ENCODE measurements around the gene UFSP1.
A peak's percentile ranks its signal among the peaks of the same experiment; 100 is the strongest.

Gene UFSP1

DNA sequence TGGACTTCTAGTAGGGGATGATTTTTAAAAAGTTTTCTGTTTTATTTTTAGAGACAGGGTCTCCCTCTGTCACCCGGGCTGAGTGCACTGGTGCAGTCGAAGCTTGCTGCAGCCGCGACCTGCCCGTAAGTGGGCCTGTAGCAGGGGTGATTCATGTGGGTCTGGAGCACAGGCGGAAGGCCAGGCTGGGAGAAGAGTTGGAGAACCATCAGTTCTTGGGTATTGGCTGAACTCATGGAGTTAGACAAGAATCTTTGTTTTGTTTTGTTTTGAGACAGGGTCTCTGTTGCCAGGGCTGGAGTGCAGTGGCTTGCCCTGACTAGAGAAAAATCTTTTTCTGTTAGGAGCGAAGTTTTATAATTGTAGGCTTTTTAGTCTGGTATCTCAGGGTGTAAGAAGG is 8.9 kb downstream of the UFSP1 start:
- DNase-seq (ENCODE audit: low read depth), result no peak

DNA sequence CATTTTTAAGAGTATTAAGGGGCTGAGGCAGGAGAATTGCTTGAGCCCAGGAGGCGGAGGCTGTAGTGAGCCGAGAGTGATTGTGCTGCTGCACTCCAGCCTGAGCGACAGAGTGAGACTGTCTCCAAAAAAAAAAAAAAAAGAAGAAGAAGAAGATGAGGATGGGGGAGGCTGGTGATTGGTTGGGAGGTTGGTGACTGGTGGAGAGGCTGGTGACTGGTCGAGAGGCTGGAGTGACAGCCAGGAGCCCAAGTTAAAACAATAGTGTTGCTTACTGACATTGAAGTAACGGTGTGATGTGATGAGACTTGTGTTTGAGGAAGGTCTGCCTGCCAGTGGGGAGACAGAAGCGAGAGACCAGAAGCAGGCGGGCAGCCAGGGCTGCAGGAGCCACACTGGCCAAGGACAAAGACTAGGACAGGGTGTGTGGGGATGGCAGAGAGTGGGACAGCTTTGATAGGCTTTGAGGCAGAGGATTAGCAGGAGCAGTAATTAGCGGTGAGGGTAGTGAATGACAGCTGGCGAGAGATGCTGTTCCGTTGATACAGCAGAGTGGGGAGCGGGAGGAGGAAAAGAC is 9.7 kb downstream of the UFSP1 start:
- no peak for DNase-seq (ENCODE audit: low read depth)

DNA sequence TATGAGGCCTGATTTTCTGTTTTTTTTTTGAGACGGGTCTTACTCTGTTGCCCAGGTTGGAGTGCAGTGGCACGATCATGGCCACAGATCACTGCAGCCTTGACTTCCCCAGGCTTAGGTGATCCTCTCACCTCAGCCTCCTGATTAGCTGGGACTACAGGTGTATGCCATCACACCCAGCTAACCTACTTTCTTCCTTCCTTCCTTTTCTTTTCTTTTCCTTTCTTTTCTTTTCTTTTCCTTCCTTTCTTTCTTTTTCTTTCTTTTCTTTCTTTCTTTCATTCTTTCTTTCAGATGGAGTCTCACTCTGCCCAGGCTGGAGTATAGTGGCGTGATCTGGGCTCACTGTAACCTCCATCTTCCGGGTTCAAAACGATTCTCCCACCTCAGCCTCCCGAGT is 10.8 kb downstream of the UFSP1 start:
- no peak for DNase-seq (ENCODE audit: low read depth)

DNA sequence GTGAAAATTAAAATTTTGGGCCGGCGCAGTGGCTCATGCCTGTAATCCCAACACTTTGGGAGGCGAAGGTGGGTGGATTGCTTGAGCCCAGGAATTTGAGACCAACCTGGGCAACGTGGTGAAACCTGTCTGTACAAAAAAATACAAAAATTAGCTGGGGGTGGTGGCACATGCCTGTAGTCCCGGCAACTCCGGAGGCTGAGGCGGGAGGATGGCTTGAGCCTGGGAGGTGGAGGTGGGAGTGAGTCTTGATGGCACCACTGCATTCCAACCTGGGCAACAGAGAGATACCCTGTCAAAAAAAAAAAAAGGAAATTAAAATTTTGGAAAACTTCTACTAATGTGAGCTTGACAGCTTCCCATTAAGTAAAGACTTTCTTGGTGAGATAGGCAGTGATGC is 11.5 kb downstream of the UFSP1 start:
- no peak for DNase-seq (ENCODE audit: low read depth)

DNA sequence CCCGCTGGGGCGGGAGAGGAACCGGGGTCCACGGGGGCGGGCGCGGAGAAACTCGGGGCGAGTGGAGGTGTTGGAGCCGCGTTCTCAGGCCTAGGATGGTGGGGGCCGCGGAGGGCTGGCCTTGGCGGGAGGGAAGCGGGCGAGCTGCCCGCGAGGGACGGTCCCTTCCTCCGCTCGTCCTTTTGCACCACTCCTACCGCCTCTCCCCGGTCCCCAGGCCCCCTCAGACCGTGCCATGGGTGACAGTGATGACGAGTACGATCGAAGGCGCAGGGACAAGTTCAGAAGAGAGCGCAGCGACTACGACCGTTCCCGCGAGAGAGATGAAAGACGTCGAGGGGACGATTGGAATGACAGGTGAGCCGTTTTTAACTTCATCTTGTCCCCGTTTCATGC is 14.2 kb downstream of the UFSP1 start:
- DNase-seq (ENCODE audit: low read depth), result no peak

DNA sequence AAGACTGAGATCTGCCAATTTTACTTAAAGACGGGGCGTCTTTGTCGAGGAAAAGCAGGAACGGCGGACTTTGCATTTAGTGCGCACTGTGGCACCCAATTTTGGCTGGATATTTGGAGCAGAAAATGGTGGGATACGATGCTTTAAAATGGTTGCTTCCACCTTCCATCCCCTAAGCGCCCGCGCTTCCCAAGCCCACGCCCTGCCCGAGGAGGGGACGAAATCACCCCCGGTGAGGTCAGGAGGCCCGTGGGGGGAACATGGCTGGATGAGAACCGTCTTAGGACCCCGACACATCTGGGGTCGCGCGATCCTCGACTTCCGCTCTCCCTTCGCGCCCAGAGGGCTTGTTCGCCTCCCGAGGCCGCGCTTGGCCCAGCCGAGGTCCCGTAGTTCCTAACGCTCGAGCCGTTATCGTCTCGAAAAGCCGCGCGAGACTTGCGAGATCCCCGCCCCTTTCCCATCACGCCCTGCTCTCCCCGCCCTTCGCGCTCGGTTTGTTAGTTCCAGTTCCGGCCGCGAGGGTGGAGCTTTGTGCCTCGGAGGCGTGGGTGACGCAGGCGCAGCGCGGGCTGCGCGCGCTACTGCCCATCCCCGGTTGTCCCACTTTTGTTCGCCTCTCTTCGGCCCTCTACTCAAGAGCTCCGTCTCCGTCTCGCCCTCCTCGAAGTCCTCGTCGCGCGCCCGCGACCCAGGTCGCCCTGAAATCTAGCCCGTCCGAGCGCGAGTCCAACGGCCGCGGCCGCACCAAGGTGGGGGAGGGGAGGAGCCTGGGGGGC is 14.7 kb downstream of the UFSP1 start, which contains the start of gene SRRT:
TSS of gene SRRT (plus strand) at position 527 of the 779 bp plus-strand sequence. CDS start 488 bp downstream, outside the sequence.
- DNase-seq (ENCODE audit: low read depth), result peak; percentile 96

DNA sequence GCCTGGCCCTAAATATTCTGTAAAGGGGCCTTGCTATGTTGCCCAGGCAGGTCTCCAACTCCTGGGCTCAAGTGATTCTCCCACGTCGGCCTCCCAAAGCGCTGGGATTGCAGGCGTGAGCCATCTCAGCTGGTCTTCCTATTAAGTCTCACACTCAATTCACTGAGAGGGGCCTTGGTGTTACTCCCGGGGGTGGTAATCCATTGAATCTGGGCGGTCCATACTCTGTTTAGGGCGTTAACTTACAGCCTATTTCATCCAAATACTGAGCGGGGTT is 15.3 kb downstream of the UFSP1 start:
- no peak for DNase-seq (ENCODE audit: low read depth)

DNA sequence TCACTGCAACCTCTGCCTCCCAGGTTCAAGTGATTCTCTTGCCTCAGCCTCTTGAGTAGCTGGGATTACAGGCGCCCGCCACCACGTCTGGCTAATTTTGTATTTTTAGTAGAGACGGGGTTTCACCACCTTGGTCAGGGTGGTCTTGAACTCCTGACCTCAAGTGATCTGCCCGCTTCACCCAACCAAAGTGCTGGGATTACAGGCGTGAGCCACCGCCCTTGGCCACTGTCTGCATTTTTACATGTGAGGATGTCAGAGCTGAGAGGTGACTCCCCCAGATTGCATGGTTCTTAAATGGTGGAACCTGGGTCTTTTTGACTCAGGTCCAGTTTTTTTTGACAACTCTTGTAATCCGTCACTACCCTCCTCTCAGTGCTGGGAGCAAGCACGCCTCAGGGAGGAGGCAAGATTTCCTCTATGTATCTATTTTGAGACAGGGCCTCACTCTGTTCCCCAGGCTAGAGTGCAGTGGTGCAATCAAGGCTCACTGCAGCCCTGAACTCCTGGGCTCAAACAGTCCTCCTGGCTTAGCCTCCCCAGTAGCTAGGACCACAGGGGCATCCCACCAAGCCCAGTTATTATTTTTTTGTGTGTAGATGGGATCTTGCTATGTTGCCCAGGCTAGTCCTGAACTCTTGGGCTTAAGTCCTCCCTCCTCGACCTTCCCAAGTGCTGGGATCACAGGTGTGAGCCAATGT is 15.8 kb downstream of the UFSP1 start:
- DNase-seq (ENCODE audit: low read depth), result no peak

DNA sequence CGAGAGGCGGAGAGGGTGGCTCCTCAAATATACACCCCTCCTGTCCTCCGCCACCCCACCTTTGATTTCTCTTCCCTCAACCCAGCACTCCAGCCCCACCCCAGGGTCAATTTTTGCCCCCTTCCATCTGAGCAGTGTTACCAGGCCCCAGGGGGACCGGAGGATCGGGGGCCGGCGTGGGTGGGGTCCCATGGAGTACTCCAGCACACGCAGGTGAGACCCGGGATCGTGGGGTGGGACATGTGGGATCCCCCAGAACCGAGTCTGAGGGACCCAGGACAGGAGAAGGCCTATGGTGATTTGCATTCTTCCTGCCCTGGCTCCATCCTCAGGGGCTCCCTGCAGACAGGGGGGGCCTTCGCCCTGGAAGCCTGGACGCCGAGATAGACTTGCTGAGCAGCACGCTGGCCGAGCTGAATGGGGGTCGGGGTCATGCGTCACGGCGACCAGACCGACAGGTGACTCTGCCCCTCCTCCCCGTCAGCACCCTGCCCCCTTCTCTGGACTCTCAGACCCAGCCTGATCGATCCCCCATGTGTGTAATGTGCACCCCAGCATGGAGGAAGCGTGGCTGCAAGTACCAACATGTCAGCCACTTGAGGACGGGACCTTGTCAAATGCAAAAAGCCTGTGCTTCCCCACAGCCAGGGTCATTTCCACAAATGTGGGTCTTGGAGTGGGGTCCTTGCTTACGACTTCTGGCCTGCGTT is 21.6 kb downstream of the UFSP1 start:
- no peak for DNase-seq (ENCODE audit: low read depth)

DNA sequence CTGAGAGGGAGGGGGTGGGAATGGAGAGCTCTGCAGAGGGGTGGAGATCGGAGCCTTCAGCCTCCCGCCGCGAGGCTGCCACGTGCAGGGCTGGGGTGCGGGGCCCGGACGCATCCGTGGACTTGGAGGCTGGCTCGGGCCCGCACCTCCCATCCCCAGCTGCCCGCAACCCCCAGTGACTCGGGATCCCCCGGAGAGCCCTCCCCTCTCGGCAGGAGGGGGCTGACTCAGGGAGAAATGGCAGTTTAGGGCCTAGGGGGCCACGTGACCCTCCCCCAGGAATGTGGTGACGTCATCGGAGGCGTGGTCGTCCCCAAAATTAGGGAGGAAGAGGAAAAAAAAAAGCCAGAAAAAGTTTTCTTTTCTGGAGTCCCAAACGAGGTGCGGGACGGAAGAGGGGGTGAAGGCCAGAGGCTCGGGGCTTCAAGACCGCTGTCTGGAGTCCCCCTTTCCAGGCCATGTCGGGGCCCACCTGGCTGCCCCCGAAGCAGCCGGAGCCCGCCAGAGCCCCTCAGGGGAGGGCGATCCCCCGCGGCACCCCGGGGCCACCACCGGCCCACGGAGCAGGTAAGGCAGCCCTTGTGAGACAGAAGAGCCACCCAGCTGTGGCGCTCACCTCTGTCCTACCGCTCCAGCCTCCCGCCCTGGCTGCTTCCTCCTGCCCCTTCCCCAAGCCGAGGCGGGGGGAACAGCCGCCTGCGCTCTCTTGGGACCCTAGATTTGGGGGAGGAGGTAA is 22.3 kb downstream of the UFSP1 start, which contains the start of gene TRIP6:
TSS of gene TRIP6 (plus strand) at position 348 of the 736 bp plus-strand sequence. CDS start at position 459, 111 bp downstream.
- DNase-seq (ENCODE audit: low read depth), result peak; percentile 87

DNA sequence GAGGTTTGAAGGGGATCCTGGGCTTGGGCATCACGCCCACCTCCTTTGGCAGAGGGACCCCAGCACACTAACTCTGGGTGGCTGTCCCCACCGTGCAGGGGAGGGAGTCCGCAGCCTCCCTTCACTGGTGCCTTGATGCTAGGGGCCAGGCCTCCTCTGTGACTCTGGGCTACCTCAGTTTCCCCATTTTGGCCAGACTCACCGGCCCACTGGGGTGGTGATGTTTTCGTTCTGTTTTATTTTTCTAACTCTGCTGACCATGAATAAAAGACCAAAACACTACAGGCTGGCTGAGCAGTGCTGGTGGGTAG is 22.8 kb downstream of the UFSP1 start:
- no peak for DNase-seq (ENCODE audit: low read depth)

DNA sequence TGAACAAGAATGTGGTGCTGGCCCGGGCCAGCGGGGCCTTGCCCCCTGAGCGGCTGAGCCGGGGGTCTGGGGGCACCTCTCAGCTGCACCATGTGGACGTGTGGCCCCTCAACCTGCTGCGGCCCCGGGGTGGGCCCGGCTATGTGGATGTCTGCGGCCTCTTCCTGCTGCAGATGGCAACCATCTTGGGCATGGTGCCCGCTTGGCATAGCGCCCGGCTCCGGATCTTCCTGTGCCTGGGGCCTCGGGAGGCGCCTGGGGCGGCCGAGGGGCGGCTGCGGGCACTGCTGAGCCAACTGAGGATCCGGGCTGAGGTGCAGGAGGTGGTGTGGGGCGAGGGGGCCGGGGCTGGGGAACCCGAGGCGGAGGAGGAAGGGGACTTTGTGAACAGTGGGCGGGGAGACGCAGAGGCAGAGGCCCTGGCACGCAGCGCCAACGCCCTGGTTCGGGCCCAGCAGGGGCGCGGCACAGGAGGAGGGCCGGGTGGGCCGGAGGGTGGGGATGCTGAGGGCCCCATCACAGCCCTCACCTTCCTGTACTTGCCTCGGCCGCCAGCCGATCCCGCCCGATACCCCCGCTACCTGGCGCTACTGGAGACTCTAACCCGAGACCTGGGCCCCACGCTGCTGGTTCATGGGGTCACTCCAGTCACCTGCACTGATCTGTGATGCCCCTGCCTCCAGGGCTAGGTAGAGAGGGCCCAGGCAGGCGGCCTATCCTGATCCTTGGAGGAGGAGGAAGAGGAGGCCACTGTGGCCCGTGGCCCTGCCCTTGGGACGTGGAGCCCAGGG is 23.4 kb downstream of the UFSP1 start:
- DNase-seq (ENCODE audit: low read depth), result no peak

DNA sequence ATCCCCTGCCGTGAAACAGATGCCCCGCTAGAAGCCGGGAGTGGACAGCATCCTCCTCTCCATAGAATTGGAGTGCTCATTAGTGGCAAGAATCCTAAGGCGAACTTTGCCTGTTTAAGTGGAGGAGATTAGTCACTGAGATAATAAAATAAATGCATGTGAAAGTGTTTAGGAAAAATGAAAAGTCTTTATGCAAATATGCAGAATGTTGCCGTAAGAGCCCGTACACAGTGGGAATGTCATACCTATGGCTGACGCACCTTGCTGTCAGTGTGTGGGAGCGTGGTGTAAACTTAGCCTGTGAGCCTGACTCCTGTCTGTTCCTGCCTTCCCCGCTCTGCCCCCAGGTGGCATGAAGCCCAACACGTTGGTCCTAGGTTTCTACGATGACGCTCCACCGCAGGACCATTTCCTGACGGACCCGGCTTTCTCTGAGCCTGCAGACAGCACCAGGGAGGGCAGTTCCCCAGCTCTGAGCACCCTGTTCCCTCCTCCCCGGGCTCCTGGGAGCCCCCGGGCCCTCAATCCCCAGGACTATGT is 24.1 kb downstream of the UFSP1 start:
- DNase-seq (ENCODE audit: low read depth), result no peak

DNA sequence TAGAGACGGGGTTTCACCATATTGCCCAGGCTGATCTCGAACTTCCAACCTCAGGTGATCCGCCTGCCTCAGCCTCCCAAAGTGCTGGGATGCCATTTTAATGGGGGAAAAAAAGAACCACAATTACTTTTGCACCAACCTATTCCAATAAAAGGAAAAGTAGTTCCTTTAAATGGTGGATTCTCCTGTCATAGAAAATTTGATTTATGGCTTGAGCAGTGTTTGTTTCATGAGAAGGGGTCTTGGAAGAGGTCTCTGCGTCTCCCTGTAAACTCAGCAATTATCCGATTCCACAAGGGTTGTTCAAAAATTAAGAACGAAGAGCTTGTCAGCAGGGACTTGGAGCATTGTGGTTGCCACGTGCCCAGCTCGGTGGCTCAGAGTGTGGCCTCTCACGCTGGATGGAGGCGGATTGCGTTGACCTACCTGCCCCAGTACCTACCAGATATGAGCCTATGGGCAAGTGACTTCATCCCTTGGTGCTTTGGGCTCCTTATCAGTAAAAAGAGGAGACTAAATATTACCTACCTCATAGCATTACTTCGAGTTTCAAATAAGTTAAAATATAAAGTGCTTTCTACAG is 25.2 kb downstream of the UFSP1 start:
- DNase-seq (ENCODE audit: low read depth), result no peak

DNA sequence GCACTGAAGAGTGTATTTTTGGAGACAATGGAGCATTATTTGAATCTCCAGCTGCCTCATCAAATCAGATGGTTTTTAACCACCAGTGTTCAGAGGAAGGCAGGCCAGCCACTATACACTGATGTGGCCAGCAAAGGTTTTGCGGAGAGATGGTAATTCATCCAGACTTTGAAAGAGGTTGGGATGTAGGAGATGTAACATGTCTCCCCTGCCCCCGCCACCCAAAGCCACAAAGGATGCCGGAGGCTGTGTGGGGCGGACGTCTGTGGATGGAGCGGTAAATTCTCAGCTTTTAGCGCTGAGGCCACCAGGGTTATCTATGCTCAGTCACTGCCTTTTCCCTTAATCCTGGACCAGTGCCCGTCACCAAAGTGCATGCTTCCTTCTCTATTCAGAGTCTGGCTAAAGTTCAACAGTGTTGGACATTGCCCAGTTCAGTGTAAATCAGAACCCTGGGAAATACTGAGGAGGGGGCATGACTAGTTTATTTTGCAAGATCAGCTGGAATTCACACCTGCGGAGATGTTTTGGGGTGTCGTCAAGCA is 26.0 kb downstream of the UFSP1 start:
- no peak for DNase-seq (ENCODE audit: low read depth)

DNA sequence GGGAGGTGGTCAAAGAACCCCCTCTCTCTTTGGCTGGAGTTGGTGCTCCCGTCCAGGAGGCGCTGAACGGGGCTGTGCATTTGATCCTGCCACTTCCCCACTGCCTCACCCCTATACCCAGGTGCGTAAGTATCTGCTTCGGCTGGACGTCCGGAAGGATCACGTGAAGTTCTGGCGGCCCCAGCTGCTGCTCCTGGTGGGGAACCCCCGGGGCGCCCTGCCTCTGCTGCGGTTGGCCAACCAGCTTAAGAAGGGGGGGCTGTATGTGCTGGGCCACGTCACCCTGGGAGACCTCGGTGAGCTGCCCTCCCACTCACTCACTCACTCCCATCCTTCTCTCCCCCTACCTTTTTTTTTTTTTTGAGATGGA is 27.9 kb downstream of the UFSP1 start:
- no peak for DNase-seq (ENCODE audit: low read depth)

DNA sequence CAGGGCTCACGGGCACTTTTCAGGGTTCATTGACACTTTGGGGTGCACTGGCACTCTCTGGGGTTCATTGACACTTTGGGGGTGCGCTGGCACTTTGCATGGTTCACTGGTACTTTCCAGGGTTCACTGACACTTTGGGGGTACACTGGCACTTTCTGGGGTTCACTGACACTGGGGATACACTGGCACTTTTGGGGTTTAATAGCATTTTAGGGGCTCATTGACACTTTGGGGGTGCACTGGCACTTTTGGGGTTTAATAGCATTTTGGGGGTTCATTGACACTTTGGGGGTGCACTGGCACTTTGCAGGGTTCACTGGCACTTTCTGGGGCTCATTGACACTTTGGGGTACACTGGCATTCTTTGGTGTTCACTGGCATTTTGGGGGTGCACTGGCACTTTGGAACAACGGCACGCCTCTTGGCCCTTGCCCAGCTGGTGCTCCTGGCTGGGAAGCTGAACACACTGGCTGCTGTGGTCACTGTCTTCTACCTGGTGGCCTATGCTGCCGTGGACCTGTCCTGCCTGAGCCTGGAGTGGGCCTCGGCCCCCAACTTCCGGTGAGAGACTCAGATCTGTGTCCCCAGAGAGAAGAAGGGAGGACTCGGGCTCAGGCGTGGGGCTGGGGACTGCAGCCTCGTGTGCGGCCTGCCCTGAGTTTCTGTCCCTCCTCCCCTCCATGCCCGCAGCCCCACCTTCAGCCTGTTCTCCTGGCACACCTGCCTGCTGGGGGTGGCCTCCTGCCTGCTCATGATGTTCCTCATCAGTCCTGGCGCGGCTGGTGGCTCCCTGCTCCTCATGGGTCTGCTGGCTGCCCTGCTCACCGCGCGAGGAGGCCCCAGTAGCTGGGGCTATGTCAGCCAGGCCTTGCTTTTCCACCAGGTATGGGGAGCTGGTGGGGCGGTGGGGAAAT is 28.6 kb downstream of the UFSP1 start:
- no peak for DNase-seq (ENCODE audit: low read depth)

DNA sequence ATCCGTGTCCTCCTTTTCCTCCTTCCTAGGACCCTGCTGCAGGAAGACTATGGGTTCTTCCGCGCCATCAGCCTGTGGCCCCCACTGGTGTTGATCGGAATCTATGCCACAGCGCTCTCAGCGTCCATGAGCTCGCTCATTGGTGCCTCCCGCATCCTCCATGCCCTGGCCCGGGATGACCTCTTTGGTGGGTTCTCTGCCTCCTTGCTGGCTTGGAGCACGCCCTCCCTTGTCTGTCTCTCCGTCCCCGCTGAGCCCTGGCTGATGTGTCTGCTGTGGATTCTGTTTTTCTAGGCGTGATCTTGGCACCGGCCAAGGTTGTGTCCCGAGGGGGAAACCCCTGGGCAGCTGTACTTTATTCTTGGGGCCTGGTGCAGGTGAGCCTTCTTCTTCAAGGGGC is 29.7 kb downstream of the UFSP1 start:
- no peak for DNase-seq (ENCODE audit: low read depth)

DNA sequence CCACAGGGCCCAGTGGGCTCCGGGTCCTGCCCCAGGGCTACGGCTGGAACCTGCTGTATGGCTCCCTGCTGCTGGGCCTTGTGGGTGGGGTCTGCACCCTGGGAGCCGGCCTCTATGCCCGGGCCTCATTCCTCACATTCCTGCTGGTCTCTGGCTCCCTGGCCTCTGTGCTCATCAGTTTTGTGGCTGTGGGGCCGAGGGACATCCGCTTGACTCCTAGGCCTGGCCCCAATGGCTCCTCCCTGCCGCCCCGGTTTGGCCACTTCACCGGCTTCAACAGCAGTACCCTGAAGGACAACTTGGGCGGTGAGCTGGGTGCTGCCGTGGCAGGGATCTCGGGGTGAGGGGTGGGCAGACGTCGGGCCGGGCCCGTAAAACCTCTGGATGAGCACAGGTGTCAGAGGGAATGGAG is 32.6 kb downstream of the UFSP1 start:
- DNase-seq (ENCODE audit: low read depth), result no peak

Data from fibroblast of the conjunctiva (primary cell).